ENCODE data around the gene GGTA1. TPM values are rescaled to one million over a fixed set of nuclear protein-coding genes. Genes with fewer than 3 reads are reported as not detected.

Gene GGTA1
- total RNA-seq, 2 experiments from 2014 or later = 1.6 TPM; not detected in 1

Other genes starting within 250 kb of the GGTA1 start
- gene GSN, start 231.7 kb downstream of the GGTA1 start, total RNA-seq = 1 to 10 TPM; 3.2 to 8.0 TPM
- 100 to 1,000 TPM in 1 of 2 experiments, 10 to 100 TPM in 1; 93.1 to 131 TPM for gene STOM, start 129.6 kb downstream of the GGTA1 start, total RNA-seq
- gene DAB2IP, start 151.8 kb upstream of the GGTA1 start, total RNA-seq = under 1 TPM; 0.07 to 0.18 TPM

Data from activated CD8-positive, alpha-beta memory T cell treated with anti-CD3 and anti-CD28 coated beads, Interleukin-2, amount 10 ng/mL, durations not matched to agents 7 days and 5 days (primary cell).